Activated T-cell treated with anti-CD3 and anti-CD28 coated beads for 4 hours (primary cell): Measurements from ENCODE around the gene SYTL1.

Experiments
- DNase-seq: peaks from one replicate; pipeline ENCODE4 v3.0.0-alpha.2; 2020

Gene SYTL1

GRCh38 chr1:27321813-27322568 is 19.8 kb upstream of the SYTL1 start, which contains the start of gene TMEM222:
Gene TMEM222 (plus strand): TSS chr1:27322163. CDS start chr1:27322198, 35 bp downstream.
- peak; percentile 93 for DNase-seq

- DNase-seq = no peak
Observed at GRCh38 chr1:27322569-27323240, 19.1 kb upstream of the SYTL1 start.

GRCh38 chr1:27325286-27325685 is 16.5 kb upstream of the SYTL1 start:
- DNase-seq = no peak

GRCh38 chr1:27327964-27328363 is 13.9 kb upstream of the SYTL1 start:
- DNase-seq = no peak

- DNase-seq = no peak
Observed at GRCh38 chr1:27330786-27331185, 11.0 kb upstream of the SYTL1 start.

DNA sequence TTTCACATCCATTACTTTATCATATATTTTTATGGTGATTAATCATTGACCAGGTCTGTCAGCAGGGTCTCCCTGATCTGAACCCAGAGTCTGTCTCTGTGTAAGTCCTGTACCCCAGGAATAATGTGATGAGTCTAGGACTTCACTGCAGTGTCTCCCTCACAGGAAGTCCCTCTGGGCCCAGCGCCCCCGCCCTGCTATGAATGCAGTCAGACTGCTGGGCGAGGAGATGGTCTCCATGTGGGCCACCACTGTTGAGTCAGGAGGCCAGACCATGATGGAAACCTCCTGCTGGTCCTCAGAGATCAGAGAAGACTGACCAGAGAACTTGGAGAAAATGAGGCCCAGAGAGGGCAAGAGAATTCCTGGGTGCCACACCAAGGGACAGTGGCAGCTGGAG is 10.4 kb upstream of the SYTL1 start:
- DNase-seq = no peak

DNA sequence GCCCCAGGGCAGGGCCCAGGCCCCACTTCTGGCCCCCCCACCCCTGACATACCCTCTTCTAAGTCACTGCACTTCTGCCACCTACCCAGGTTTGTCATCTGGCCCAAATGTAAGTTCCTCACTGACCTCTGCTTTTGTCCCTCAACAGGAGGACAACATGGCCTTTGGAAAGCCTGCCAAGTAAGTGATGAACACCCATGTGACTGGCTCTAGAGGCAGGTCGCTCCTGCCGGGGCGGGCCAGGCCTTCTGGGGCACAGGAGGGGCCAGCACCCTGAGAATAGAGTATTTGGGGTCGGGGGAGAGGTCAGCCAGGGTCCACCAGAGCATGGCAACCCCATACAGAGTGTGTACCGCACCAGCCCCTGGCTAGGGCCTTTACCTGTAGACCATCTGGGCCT is 9.9 kb upstream of the SYTL1 start:
- no peak for DNase-seq

DNA sequence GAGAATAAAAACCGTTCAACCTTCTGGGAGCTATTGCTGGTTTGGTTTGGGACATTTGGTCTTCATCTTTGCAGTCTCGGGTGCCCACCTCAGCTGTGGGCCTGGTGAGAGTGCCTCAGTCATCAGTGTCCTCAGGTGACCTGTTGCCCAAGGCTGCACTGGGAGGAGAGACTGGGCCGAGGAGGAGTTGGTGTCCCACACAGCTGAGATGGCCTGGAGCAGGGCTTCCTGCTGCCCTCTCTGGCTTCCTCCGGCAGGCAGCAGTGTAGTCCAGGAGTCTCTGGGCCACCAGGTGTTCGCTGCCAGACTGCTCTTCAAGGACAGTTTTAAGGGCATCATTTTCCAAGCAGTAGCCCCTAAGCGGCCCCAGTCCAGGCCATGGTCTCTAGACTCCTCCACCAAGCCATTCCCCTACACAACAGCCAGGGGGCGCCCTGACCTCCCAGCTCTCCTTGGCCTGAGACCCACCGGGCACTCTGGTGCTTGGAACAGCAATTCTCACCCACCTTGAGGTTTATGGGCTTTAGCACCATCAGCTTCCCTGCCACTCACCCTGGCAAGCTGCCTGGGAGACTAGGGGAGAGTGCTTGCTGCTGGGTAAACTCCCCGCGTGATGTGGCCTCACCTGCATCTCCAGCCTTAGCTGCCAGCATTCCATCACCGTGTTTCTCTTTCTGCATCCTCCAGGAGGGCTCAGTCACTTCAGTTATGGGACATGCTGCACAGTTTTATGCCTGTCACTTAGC is 9.1 kb upstream of the SYTL1 start:
- DNase-seq = no peak

DNA sequence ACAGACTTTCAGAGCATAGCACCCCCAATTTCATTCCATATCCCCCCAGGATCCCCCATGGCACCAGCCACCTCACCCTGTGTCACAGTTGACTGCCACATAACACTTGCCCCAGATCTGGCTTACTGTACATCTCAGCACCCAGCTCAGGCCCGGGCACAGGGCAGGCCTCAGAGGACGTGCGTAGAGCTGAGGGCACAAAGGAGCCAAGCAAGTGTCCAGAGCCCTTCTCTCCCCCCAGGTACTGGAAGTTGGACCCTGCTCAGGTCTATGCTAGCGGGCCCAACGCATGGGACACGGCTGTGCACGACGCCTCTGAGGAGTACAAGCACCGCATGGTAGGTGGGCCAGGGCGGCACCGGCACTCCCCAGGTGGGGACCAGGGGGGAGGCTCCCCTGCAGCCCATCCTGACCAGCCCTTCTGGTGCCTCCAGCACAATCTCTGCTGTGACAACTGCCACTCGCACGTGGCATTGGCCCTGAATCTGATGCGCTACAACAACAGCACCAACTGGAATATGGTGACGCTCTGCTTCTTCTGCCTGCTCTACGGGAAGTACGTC is 8.0 kb upstream of the SYTL1 start:
- DNase-seq = no peak

- DNase-seq = no peak
Observed at GRCh38 chr1:27335506-27336422, 6.1 kb upstream of the SYTL1 start.

DNA sequence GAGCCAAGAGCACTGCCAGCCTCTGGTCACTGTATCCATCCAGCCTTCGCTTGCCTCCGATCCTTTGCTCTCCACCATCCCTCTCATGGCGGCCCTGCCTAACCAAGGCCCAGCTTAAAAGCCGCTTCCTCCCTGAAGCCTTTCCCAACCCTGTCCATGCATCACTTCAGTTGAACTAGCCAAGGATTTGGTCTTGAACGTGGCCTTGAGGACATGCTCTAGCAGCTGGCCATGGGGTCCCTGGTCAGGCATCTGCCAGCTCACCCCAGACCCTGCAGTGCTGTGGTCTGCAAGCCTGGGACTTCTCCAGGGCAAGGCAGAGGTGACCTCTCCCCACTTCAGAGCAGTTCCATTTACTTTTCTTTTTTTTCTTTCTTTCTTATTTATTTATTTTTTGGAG is 5.1 kb upstream of the SYTL1 start:
- no peak for DNase-seq

GRCh38 chr1:27338751-27339150 is 3.1 kb upstream of the SYTL1 start:
- no peak for DNase-seq

GRCh38 chr1:27339213-27339612 is 2.6 kb upstream of the SYTL1 start:
- no peak for DNase-seq

DNA sequence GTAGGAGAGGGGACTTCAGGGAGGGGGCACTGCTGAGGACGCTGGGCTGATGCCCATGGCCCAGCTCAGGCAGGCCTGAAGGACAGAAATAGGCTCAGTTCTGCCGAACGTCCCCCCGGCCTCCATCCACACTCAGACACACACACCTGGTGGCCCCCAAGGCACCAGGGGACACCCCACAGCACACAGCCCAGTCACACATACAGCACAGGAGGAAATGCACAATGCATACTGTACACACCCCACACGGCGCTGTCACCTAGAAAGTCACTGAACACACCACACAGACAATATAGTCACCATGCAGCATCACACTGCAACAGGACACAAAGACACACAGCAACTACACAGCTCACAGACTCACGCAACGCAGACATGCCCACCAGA is 562 bp downstream of the SYTL1 start:
- no peak for DNase-seq

- peak; percentile 78 for DNase-seq
Observed at GRCh38 chr1:27342778-27343638, 1.2 kb downstream of the SYTL1 start.

- no peak for DNase-seq
Observed at GRCh38 chr1:27343639-27344025, 1.8 kb downstream of the SYTL1 start.

DNA sequence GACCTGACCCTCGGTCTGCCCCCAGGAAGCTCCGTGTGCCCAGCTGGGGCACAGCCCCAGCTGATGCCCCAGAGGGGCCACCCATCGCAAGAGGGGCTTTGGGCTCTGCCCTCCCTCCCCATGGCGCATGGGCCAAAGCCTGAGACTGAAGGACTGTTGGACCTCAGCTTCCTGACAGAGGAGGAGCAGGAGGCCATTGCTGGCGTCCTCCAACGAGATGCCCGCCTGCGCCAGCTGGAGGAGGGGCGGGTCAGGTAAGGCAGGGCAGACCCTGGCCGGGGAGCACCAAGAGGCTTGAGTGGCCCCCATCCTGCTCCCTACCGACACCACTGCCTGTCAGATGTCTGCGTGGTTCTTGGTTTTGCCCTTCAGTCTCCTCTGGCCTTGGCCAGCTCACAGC is 3.5 kb downstream of the SYTL1 start:
- no peak for DNase-seq

DNA sequence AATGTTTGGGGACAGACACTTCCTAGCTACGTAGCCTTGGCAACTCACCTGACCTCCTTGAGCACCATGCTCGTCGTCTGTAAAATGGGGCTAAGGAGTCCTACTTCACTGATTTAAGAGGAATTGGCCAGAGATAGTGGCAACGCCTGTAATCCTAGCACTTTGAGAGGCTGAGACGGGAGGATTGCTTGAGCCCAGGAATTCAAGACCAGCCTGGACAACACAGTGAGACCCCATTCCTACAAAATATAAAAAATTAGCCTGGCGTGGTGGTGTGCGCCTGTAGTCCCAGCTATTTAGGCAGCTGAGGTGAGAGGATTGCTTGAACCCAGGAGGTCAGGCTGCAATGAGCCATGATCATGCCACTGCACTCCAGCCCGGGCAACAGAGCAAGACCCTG is 4.5 kb downstream of the SYTL1 start:
- DNase-seq = no peak

- no peak for DNase-seq
Observed at GRCh38 chr1:27346991-27347624, 5.3 kb downstream of the SYTL1 start.

GRCh38 chr1:27348861-27349783 is 7.3 kb downstream of the SYTL1 start:
- DNase-seq = no peak
